Mesenchymal stem cell (in vitro differentiated cells and primary cell): ENCODE measurements around the gene TECR.

Experiments
- DNase-seq: peaks from one replicate; pipeline ENCODE4 v3.0.0-alpha.2; 2013
- H2AFZ ChIP-seq: one replicate; pipeline ENCODE4 v1.6.1; 2013; ENCODE audit warnings: low read depth, mild to moderate bottlenecking, control low read depth, inconsistent platforms, low read length, moderate library complexity
- H2AK5ac ChIP-seq: 2 replicates; pipeline ENCODE4 v1.6.1; 2013; ENCODE audit warnings: low read length, moderate library complexity, mild to moderate bottlenecking, inconsistent platforms; ENCODE audit not compliant: severe bottlenecking
- H2BK120ac ChIP-seq: one replicate; pipeline ENCODE4 v1.6.1; 2013; ENCODE audit warnings: low read depth, mild to moderate bottlenecking, inconsistent platforms, low read length, moderate library complexity
- H2BK12ac ChIP-seq, 2 experiments: one replicate each; pipeline ENCODE4 v1.6.1; 2013; ENCODE audit warnings: inconsistent platforms in 2 of 2, low read length in 2 of 2, mild to moderate bottlenecking in 2 of 2, moderate library complexity in 2 of 2, control low read depth in 1 of 2
- H2BK15ac ChIP-seq: one replicate; pipeline ENCODE4 v1.6.1; 2013; ENCODE audit warnings: mild to moderate bottlenecking, low read depth, inconsistent platforms; ENCODE audit not compliant: poor library complexity, severe bottlenecking
- H2BK5ac ChIP-seq: 2 replicates; pipeline ENCODE4 v1.6.1; 2013; ENCODE audit warnings: low read depth, mild to moderate bottlenecking, low read length, control low read depth, inconsistent platforms; ENCODE audit not compliant: poor library complexity, severe bottlenecking
- H3K14ac ChIP-seq, 2 experiments: one replicate each; pipeline ENCODE4 v1.6.1; 2013; ENCODE audit warnings: inconsistent platforms in 2 of 2, low read length in 2 of 2, control low read depth in 1 of 2, mild to moderate bottlenecking in 1 of 2, moderate library complexity in 1 of 2
- H3K18ac ChIP-seq, 2 experiments: one replicate each; pipeline ENCODE4 v1.6.1; 2013; ENCODE audit warnings: inconsistent platforms in 2 of 2, low read length in 2 of 2, control low read depth in 1 of 2, low read depth in 1 of 2, mild to moderate bottlenecking in 1 of 2
- H3K23ac ChIP-seq, 2 experiments: one replicate each; pipeline ENCODE4 v1.6.1; 2013; ENCODE audit warnings: inconsistent platforms in 2 of 2, low read length in 2 of 2, mild to moderate bottlenecking in 2 of 2, moderate library complexity in 2 of 2, control low read depth in 1 of 2
- H3K27ac ChIP-seq: 2 replicates; pipeline ENCODE4 v1.5.1; 2013; ENCODE audit warnings: mild to moderate bottlenecking, moderate library complexity, low read length, control low read depth, inconsistent platforms; ENCODE audit not compliant: poor library complexity, severe bottlenecking
- H3K27me3 ChIP-seq, 2 experiments: 2 replicates each; pipeline versions ENCODE4 v1.6.1 to v1.7.0; 2013; ENCODE audit warnings: low read length in 2 of 2, mild to moderate bottlenecking in 2 of 2, moderate library complexity in 2 of 2, control low read depth in 1 of 2, inconsistent platforms in 1 of 2; ENCODE audit not compliant: control insufficient read depth in 1 of 2, insufficient read depth in 1 of 2
- H3K36me3 ChIP-seq, 2 experiments: 2 replicates each; pipeline versions ENCODE4 v1.6.1 to v1.7.0; 2013; ENCODE audit warnings: low read length in 2 of 2, control low read depth in 1 of 2, inconsistent platforms in 1 of 2, low read depth in 1 of 2, mild to moderate bottlenecking in 1 of 2; ENCODE audit not compliant: insufficient read depth in 2 of 2, control insufficient read depth in 1 of 2
- H3K4ac ChIP-seq, 2 experiments: one replicate each; pipeline ENCODE4 v1.6.1; 2013; ENCODE audit warnings: inconsistent platforms in 2 of 2, low read length in 2 of 2, mild to moderate bottlenecking in 2 of 2, moderate library complexity in 2 of 2, control low read depth in 1 of 2, low read depth in 1 of 2
- H3K4me1 ChIP-seq: 2 replicates; pipeline ENCODE4 v1.6.1; 2013; ENCODE audit warnings: low read depth, low read length, control low read depth; ENCODE audit not compliant: control insufficient read depth, insufficient read depth
- H3K4me2 ChIP-seq: 2 replicates; pipeline ENCODE4 v1.6.1; 2013; ENCODE audit warnings: low read length, mild to moderate bottlenecking, inconsistent platforms; ENCODE audit not compliant: poor library complexity, severe bottlenecking
- H3K4me3 ChIP-seq, 2 experiments: 2 replicates each; pipeline versions ENCODE4 v1.5.1 to v1.7.0; 2013; ENCODE audit warnings: low read length in 2 of 2, mild to moderate bottlenecking in 2 of 2, control low read depth in 1 of 2, low read depth in 1 of 2; ENCODE audit not compliant: insufficient read depth in 1 of 2
- H3K79me1 ChIP-seq: replicated peaks from 2 replicates; pipeline ENCODE4 v1.6.1; 2013; ENCODE audit warnings: mild to moderate bottlenecking, control low read depth, low read length, inconsistent platforms; ENCODE audit not compliant: poor library complexity, severe bottlenecking
- H3K9ac ChIP-seq: 2 replicates; pipeline ENCODE4 v1.7.0; 2013; ENCODE audit warnings: mild to moderate bottlenecking, low read length, moderate library complexity
- H3K9me3 ChIP-seq: 2 replicates; pipeline ENCODE4 v1.7.0; 2013; ENCODE audit warnings: mild to moderate bottlenecking, low read length; ENCODE audit not compliant: control insufficient read depth
- H4K8ac ChIP-seq: one replicate; pipeline ENCODE4 v1.6.1; 2013; ENCODE audit warnings: inconsistent platforms, mild to moderate bottlenecking, low read length, moderate library complexity
- H4K91ac ChIP-seq: one replicate; pipeline ENCODE4 v1.6.1; 2013; ENCODE audit warnings: mild to moderate bottlenecking, low read length, inconsistent platforms
- WGBS: methylation state at CpG from one replicate; pipeline ENCODE4 v1.1.7; 2013; ENCODE audit warnings: mixed read lengths; 5-methylcytosine and 5-hydroxymethylcytosine counted together

TECR gene

GRCh38 chr19:14556662-14557188 is 27.3 kb downstream of the TECR start:
- no peak overlapping the region for H2BK12ac ChIP-seq
- peak overlapping the region; percentile 79 for H4K8ac ChIP-seq
- H3K4ac ChIP-seq = no peak overlapping the region
- H2AK5ac ChIP-seq = no peak overlapping the region
- peaks cover 0 to 21% of the 10 kb centered on the region in 2 experiments for H3K36me3 ChIP-seq
- H3K4me3 ChIP-seq = peak overlapping the region in 1 of 2 experiments; percentile 59
- WGBS = 11% methylated on average over 17 of the region's 18 CpGs
- no peaks in the 10 kb centered on the region for H3K27me3 ChIP-seq
- no peak overlapping the region for H3K23ac ChIP-seq
- no peak overlapping the region for H2BK15ac ChIP-seq
- peak overlapping the region; percentile 97 for H2AFZ ChIP-seq
- no peaks in the 10 kb centered on the region for H3K9me3 ChIP-seq
- peaks cover 41% of the 10 kb centered on the region for H3K79me1 ChIP-seq
- H2BK5ac ChIP-seq = no peak overlapping the region
- no peak overlapping the region for H4K91ac ChIP-seq
- H3K9ac ChIP-seq = peak overlapping the region; percentile 54
- H3K14ac ChIP-seq = peak overlapping the region in 1 of 2 experiments; percentile 91
- H3K4me2 ChIP-seq = peak overlapping the region; percentile 63
- H3K4me1 ChIP-seq = peaks cover 60% of the 10 kb centered on the region
- no peak overlapping the region for H2BK120ac ChIP-seq
- DNase-seq = peak; percentile 80
- H3K18ac ChIP-seq = peak overlapping the region; percentile 63 to 69
- H3K27ac ChIP-seq = no peak overlapping the region

- no peak overlapping the region for H2BK5ac ChIP-seq
- no peak overlapping the region for H2AFZ ChIP-seq
- H2BK15ac ChIP-seq = peak overlapping the region; percentile 34
- H3K23ac ChIP-seq = no peak overlapping the region
- H3K27me3 ChIP-seq = no peaks in the 10 kb centered on the region
- no peak overlapping the region for H3K4ac ChIP-seq
- H3K4me2 ChIP-seq = no peak overlapping the region
- H3K27ac ChIP-seq = no peak overlapping the region
- no peak overlapping the region for H3K18ac ChIP-seq
- H2BK120ac ChIP-seq = no peak overlapping the region
- H3K9me3 ChIP-seq = no peaks in the 10 kb centered on the region
- no peak overlapping the region for H3K14ac ChIP-seq
- H3K36me3 ChIP-seq = peaks cover 0 to 23% of the 10 kb centered on the region in 2 experiments
- peak overlapping the region; percentile 24 for H2AK5ac ChIP-seq
- no peak overlapping the region for H3K4me3 ChIP-seq
- WGBS = 78% methylated on average over 20 of the region's 23 CpGs
- peaks cover 43% of the 10 kb centered on the region for H3K79me1 ChIP-seq
- H3K4me1 ChIP-seq = peaks cover 64% of the 10 kb centered on the region
- peak overlapping the region; percentile 32 for H4K8ac ChIP-seq
- no peak overlapping the region for H4K91ac ChIP-seq
- H3K9ac ChIP-seq = no peak overlapping the region
- no peak for DNase-seq
- H2BK12ac ChIP-seq = no peak overlapping the region
Measured at GRCh38 chr19:14558370-14559066, 29.1 kb downstream of the TECR start.

DNA sequence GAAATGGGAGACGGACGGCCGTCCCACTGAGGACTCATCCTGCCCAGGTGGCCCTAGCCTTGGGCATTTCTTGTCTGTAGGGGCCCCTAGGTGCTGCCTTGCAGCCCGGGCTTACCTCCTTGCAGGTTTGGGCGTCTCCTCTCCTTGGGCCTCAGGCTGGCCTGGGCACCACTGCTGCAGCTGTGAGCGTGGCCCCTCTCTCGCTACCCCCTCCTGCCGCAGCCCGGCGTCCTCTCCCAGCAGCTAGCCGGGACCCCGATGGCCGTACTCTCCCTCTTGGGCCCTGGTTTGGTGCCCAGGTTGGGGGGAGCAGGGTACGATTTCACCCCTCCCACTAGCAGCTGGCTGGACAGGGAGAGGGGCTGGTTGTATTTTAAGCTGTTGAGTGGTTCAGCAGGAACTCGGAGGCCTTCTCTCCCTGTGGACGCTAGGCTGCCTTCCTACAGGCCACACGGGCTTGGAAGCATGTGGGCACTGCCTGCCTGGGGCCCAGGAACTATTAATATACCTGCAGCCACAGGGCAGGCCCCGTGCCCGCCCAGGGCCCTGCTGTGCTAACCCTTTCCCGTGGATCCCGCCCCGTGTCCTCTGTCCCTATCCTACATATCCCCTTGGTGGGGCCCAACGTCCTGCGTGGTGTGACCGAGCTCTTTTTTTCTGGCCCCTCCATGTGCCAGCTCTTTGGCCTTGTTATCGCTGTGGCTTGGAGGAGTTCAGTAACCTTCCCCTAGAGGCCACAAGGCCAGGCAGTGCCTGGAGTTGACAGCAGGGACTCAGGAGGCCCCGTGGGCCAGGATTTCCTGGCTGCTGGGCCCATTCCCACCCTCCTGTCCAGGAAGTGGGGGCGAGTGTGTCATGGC is 30.8 kb downstream of the TECR start:
- Histone ChIP-seq H4K8ac (peak overlapping the region; percentile 52), H2AFZ (no peak overlapping the region), H3K36me3 (peaks cover 4 to 28% of the 10 kb centered on the region in 2 experiments), H3K4ac (peak overlapping the region in 1 of 2 experiments; percentile 7), H3K79me1 (peaks cover 38% of the 10 kb centered on the region), H3K9ac (peak overlapping the region; percentile 84), H2AK5ac (peak overlapping the region; percentile 91), H3K23ac (no peak overlapping the region), H3K27ac (peak overlapping the region; percentile 3), H3K18ac (peak overlapping the region in 1 of 2 experiments; percentile 41), H2BK120ac (no peak overlapping the region), H3K9me3 (no peaks in the 10 kb centered on the region), H3K4me2 (no peak overlapping the region), H3K4me3 (no peak overlapping the region), H2BK5ac (no peak overlapping the region), H2BK15ac (no peak overlapping the region), H3K4me1 (peaks cover 59% of the 10 kb centered on the region), H2BK12ac (no peak overlapping the region), H3K14ac (peak overlapping the region in 1 of 2 experiments; percentile 35), H3K27me3 (no peaks in the 10 kb centered on the region), H4K91ac (peak overlapping the region; percentile 81)
- WGBS = 84% methylated on average over 27 of the region's 28 CpGs
- no peak for DNase-seq

DNA sequence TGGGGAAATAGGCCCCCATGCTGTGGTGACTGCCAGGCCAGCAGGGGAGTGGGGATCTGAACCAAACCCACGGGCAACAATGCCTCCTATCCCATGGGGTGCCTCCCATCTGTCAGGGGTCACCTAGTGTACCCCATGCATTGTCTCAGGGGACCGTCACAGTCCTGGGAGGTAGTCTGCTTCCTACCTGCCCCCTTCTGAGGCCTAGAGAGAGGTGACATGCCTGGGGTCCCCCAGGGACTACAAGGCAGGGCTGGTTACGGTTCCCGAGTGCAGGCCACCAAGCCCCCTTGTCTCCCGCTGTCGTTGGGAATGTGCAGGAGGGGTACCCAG is 31.3 kb downstream of the TECR start:
- H3K4ac ChIP-seq = peak overlapping the region in 1 of 2 experiments; percentile 7
- 91% methylated on average over 6 of the region's 6 CpGs for WGBS
- peak overlapping the region; percentile 81 for H4K91ac ChIP-seq

More for the DNA sequence above, 31.3 kb downstream of the TECR start:
- Histone ChIP-seq H3K79me1 (peaks cover 40% of the 10 kb centered on the region), H2BK12ac (no peak overlapping the region), H3K9ac (peak overlapping the region; percentile 84), H2BK5ac (no peak overlapping the region), H3K4me3 (no peak overlapping the region), H2BK15ac (no peak overlapping the region), H3K27me3 (no peaks in the 10 kb centered on the region), H3K27ac (peak overlapping the region; percentile 3), H2AK5ac (peak overlapping the region; percentile 91), H3K18ac (no peak overlapping the region), H2AFZ (no peak overlapping the region), H3K4me1 (peaks cover 61% of the 10 kb centered on the region), H2BK120ac (no peak overlapping the region), H4K8ac (peak overlapping the region; percentile 27), H3K9me3 (no peaks in the 10 kb centered on the region), H3K14ac (peak overlapping the region in 1 of 2 experiments; percentile 13), H3K4me2 (no peak overlapping the region), H3K23ac (no peak overlapping the region), H3K36me3 (peaks cover 9 to 34% of the 10 kb centered on the region in 2 experiments)
- no peak for DNase-seq
